ENCODE measurements around the gene CEACAM1.

DNA sequence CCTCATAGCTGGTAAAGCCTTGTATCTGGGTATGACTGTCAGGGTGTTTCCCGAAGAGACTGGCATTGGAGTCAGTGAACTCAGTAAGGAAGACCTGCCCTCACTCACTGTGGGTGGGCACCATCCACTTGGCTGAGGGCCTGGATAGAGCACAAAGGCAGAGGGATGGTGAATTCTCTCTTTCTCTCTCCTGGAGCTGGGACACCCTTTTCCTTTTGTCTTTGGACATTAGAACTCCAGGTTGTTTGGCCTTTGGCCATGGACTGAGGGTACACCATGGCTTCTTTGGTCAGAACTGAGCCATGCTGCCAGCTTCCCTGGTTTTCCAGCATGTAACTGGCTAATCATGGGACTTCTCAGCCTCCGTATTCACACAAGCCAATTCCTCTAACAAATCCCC, 4.6 kb upstream of the CEACAM1 start:
- TF ChIP-seq POLR2A (IDR thresholded peaks at IDR 0.05), result no peak
- TF ChIP-seq, protein P1, sequence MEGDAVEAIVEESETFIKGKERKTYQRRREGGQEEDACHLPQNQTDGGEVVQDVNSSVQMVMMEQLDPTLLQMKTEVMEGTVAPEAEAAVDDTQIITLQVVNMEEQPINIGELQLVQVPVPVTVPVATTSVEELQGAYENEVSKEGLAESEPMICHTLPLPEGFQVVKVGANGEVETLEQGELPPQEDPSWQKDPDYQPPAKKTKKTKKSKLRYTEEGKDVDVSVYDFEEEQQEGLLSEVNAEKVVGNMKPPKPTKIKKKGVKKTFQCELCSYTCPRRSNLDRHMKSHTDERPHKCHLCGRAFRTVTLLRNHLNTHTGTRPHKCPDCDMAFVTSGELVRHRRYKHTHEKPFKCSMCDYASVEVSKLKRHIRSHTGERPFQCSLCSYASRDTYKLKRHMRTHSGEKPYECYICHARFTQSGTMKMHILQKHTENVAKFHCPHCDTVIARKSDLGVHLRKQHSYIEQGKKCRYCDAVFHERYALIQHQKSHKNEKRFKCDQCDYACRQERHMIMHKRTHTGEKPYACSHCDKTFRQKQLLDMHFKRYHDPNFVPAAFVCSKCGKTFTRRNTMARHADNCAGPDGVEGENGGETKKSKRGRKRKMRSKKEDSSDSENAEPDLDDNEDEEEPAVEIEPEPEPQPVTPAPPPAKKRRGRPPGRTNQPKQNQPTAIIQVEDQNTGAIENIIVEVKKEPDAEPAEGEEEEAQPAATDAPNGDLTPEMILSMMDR (IDR thresholded peaks at IDR 0.05), result no peak
